ENCODE results near the gene RPL28. TPM values are rescaled to one million over a fixed set of nuclear protein-coding genes. Genes with fewer than 3 reads are reported as not detected.

The RPL28 gene
- total and polyA plus RNA-seq, 2 of the 4 experiments (the other 2 are of a cell fraction), result 386 to 1,693 TPM

DNA sequence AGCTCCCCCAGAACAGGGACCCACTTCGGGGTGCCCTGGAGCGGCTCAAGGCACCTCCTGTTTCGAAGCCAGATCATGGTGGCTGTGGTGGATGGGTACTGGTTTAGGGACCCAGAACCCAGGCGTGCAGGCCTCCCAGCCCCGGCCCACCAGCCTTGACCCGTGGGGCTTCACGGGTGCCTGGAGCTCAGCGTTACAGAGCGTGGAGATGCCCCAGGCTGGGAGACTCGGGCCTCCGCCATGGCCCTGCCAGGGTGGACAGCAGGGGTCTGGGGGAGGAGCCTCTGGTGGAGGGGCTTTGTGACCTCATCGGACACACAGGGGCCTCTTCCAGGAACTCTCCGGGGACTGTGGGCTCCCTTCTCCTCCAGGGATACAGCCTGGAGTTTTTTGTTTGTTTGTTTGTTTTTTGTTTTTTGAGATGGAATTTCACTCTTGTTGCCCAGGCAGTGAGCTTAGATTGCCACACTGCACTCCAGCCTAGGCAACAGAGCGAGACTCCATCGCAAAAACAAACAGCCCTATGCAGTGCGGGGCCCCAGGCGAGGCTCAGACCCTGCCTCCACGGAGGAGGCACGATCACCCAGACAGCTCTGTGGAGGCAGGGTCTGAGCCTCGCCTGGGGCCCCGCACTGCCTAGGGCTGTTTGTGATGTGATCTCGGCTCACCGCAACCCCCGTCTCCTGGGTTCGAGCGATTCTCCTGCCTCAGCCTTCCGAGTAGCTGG, 22.6 kb upstream of the RPL28 start, which contains the start of gene GARIN5B (continued):
- TF ChIP-seq, protein P1, sequence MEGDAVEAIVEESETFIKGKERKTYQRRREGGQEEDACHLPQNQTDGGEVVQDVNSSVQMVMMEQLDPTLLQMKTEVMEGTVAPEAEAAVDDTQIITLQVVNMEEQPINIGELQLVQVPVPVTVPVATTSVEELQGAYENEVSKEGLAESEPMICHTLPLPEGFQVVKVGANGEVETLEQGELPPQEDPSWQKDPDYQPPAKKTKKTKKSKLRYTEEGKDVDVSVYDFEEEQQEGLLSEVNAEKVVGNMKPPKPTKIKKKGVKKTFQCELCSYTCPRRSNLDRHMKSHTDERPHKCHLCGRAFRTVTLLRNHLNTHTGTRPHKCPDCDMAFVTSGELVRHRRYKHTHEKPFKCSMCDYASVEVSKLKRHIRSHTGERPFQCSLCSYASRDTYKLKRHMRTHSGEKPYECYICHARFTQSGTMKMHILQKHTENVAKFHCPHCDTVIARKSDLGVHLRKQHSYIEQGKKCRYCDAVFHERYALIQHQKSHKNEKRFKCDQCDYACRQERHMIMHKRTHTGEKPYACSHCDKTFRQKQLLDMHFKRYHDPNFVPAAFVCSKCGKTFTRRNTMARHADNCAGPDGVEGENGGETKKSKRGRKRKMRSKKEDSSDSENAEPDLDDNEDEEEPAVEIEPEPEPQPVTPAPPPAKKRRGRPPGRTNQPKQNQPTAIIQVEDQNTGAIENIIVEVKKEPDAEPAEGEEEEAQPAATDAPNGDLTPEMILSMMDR (conservative IDR thresholded peaks at IDR 0.05; ENCODE audit: low read depth, low read length), result no peak

DNA sequence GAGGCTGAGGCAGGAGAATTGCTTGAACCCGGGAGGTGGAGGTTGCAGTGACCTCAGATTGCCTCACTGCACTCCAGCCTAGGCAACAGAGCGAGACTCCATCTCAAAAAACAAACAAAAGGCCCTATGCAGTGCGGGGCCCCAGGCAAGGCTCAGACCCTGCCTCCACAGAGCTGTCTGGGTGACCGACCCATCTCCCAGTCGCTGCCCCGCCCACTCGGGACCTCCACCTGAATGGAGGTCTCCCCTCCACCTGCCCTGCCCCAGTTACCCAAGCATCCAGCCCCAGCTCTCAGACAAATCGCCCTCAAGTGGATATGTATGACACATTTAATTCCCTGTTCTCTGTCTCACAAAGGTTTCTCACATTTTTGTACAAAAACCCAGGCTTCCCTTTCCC, 20.5 kb upstream of the RPL28 start:
- intact Hi-C loops (cut with micrococcal nuclease) (no loop called here), dilution Hi-C loops (cut with HindIII; ENCODE audit: low sequenced_read_pairs, unreplicated experiment) (no loop called here), in situ Hi-C loops (cut with MboI; ENCODE audit: low sequenced_read_pairs) (no loop called here)
- Histone ChIP-seq H3K18ac (ENCODE audit: low read depth, low read length) (no peak overlapping the region), H2BK20ac (ENCODE audit: low read depth, low read length) (no peak overlapping the region), H3K4me1 (ENCODE audit: control insufficient read depth, insufficient read depth, low read length) (peaks cover 10% of the 10 kb centered on the region), H3K4me3 (ENCODE audit: insufficient read depth, low read depth, low read length) (no peak overlapping the region), H4K20me1 (ENCODE audit: insufficient read depth, low read length) (peaks cover 59% of the 10 kb centered on the region), H3K79me1 (ENCODE audit: low read depth in 1 of 2, low read length in 2 of 2) (peaks cover 0 to 28% of the 10 kb centered on the region in 2 experiments; a peak in 3 of 4 replicates), H4K8ac (ENCODE audit: low read depth in 2 of 2, low read length in 2 of 2) (no peak overlapping the region), H3K4ac (ENCODE audit: low read depth, low read length) (no peak overlapping the region), H3K9me1 (ENCODE audit: insufficient read depth, low read length) (peaks cover 3% of the 10 kb centered on the region; the same call in 1 of the 2 replicates), H3K4me2 (ENCODE audit: low read depth, low read length) (no peak overlapping the region), H3K56ac (ENCODE audit: extremely low read depth, insufficient read depth, low read length) (no peak overlapping the region), H2BK5ac (ENCODE audit: low read depth, low read length, poor library complexity, severe bottlenecking) (no peak overlapping the region), H3K27ac (ENCODE audit: insufficient read depth, low read length) (no peak overlapping the region), H2AK9ac (replicated peaks; ENCODE audit: low read depth, low read length, poor library complexity) (no peak overlapping the region), H2AK5ac (ENCODE audit: low read depth, low read length) (no peak overlapping the region), H2BK15ac (ENCODE audit: low read depth, low read length) (no peak overlapping the region), H4K5ac (ENCODE audit: low read depth, low read length) (no peak overlapping the region), H3K9ac (ENCODE audit: low read depth, low read length) (no peak overlapping the region), H3K14ac (replicated peaks; ENCODE audit: low read depth, low read length) (no peak overlapping the region), H2BK120ac (ENCODE audit: low read depth, low read length) (no peak overlapping the region), H3K23ac (ENCODE audit: low read depth, low read length) (no peak overlapping the region), H3K9me3 (ENCODE audit: control insufficient read depth, insufficient read depth, low read length) (no peaks in the 10 kb centered on the region), H4K91ac (ENCODE audit: insufficient read depth, low read depth, low read length) (no peak overlapping the region), H3K36me3 (ENCODE audit: control insufficient read depth, insufficient read depth, low read length) (peaks cover 26% of the 10 kb centered on the region), H2AFZ (replicated peaks; ENCODE audit: low read length, poor library complexity) (no peak overlapping the region), H3K27me3 (ENCODE audit: control insufficient read depth, insufficient read depth, low read length) (no peaks in the 10 kb centered on the region)
- ChIA-PET CTCF (no interaction called here), POLR2A (ENCODE audit: unreplicated experiment) (no interaction called here)
- 88% methylated on average over 5 of the region's 8 CpGs; no CpG with 5 or more reads in 1 of the 2 experiments for WGBS, 2 experiments (ENCODE audit: extremely low coverage in 2 of 2, insufficient read length in 1 of 2)
- no TSS peak for BruUV-seq (replicated peaks)
- DNase-seq (no peak), ATAC-seq (ENCODE audit: low read depth) (no peak)
- TF ChIP-seq, protein P2, sequence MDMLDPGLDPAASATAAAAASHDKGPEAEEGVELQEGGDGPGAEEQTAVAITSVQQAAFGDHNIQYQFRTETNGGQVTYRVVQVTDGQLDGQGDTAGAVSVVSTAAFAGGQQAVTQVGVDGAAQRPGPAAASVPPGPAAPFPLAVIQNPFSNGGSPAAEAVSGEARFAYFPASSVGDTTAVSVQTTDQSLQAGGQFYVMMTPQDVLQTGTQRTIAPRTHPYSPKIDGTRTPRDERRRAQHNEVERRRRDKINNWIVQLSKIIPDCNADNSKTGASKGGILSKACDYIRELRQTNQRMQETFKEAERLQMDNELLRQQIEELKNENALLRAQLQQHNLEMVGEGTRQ (IDR thresholded peaks at IDR 0.05; ENCODE audit: low read depth, low read length), result no peak
- TF ChIP-seq RCOR1 (IDR thresholded peaks at IDR 0.05; ENCODE audit: insufficient replicate concordance, low read length) (no peak), BHLHE40 (IDR thresholded peaks at IDR 0.05; ENCODE audit: low read depth, low read length) (no peak), POLR2A (IDR thresholded peaks at IDR 0.05; ENCODE audit: low read depth, low read length) (no peak; the same call in 1 of the 2 replicates), MXI1 (IDR thresholded peaks at IDR 0.05; ENCODE audit: borderline replicate concordance, low read depth, low read length) (no peak), CHD1 (IDR thresholded peaks at IDR 0.05; ENCODE audit: low read depth, low read length) (no peak), MAZ (IDR thresholded peaks at IDR 0.05; ENCODE audit: borderline replicate concordance, low read depth, low read length) (no peak)
- TF ChIP-seq, protein P1 (conservative IDR thresholded peaks at IDR 0.05; ENCODE audit: low read depth, low read length), result no peak
- TF ChIP-seq, protein P3, sequence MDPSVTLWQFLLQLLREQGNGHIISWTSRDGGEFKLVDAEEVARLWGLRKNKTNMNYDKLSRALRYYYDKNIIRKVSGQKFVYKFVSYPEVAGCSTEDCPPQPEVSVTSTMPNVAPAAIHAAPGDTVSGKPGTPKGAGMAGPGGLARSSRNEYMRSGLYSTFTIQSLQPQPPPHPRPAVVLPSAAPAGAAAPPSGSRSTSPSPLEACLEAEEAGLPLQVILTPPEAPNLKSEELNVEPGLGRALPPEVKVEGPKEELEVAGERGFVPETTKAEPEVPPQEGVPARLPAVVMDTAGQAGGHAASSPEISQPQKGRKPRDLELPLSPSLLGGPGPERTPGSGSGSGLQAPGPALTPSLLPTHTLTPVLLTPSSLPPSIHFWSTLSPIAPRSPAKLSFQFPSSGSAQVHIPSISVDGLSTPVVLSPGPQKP (IDR thresholded peaks at IDR 0.05; ENCODE audit: borderline replicate concordance, low read depth, low read length), result no peak

Data from IMR-90 (cell line).